GM19023 (cell line): Measurements from ENCODE around the gene SMC1B.
"Not testable (repeated sequence)": the region's sequence is repeated elsewhere in the genome, so short reads cannot be mapped to it uniquely, and the experiment has no call there.

ENCODE experiments used
- ATAC-seq: cut with Tn5 transposase; IDR thresholded peaks from one replicate; pipeline ENCODE4 v1.9.1; 2021; ENCODE audit warnings: mild to moderate bottlenecking, moderate library complexity; ENCODE audit not compliant: unreplicated experiment

Gene SMC1B

DNA sequence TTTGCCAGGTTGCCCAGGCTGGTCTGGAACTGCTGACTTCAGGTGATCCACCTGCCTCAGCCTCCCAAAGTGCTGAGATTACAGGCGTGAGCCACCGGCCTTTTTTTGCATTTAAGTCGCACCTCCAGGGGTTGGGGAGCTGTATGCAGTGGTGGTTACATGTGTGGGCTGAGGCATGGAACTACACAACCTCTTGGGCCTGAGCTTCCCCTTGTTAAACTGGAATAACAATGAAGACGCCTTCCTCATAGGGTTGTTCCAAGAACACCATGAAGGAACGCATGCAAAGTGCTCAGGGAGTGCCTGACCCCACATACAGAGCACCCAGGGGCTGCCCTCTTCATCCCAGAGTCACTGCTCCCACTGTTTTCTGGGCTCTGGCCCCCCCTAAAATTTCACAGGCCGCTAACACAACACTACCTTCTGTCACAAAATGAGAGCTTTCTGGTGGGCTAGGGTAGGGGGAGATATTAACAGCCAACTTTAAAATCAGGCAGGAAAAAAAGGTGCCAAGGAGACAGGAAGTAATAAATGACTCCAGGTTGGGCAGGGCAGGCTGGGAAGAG, 104.9 kb downstream of the SMC1B start:
- no peak for ATAC-seq

DNA sequence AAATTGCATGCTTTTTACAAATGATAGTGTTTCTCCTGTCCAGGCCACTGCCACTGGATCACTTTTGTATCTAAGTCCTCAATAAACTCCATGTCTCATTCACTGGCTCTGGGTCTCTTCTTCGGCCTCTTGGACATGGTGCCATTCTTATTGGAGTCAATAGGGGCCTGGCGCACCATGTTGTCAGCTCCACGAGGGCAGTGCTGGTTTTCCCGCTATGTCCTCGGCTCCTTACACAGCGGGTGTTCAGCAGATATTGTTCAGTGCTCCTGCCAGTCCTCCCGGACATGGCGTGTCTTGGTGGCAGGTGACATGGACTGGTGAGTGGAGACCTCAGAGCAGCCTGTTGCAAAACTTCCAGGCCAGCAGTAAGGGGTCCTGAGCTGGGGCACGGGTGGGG, 107.3 kb downstream of the SMC1B start:
- ATAC-seq: no peak

DNA sequence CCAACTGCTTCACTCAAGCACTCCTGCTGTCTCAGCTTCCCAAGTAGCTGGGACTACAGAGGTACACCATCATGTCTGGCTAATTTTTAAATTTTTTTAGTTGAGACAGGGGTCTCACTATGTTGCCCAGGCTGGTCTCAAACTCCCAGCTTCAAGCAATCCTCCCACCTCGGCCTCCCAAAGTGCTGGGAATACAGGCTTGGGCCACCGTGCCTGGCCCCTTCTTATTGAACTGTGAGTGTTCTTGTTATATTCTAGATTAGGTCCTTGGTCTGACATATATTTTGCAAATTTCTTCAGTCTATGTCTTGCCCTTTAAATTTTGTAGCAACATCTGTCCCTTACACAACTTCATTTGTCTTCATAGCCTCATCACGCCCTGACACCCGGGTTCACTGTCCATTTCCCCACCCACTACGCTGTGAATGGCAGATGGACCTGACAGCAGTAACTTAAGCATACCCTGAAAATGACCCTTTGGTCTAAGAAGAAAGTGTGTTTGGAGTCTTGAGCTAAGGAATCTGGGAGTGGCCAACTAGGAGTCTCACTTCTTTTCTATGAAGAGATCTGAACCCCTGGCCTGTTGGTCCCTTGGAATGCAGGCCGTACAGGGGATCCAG, 107.8 kb downstream of the SMC1B start:
- ATAC-seq: no peak

DNA sequence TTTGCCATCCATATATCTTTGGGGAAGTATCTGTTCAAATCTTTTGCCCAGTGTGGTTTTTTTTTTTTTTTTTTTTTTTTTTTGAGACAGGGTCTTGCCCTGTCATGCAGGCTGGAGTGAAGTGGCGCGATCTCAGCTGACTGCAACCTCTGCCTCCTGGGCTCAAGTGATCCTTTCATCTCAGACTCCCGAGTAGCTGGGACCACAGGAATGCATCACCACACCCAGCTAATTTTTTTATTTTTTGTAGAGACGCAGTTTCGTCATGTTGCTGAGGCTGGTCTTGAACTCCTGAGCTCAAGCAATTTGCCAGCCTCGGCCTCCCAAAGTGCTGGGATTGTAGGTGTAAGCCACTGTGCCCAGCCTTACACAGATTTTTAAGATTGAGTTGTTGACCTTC, 108.4 kb downstream of the SMC1B start:
- ATAC-seq: no peak

DNA sequence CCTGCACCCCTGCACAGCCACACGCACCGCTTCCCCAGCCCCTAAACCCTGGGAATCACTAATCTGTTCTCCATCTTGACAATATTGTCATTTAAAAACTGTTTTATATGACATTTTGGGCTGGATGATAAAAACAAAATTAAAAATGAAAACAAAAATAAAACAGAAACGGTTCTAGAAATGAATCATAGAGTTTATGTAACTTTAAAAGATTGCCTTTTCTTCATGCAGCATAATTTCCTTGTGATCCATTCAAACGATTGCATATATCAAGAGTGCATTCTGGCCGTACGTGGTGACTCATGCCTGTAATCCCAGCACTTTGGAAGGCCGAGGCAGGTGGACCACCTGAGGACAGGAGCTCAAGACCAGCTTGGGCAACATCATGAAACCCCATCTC, 110.2 kb downstream of the SMC1B start:
- no peak for ATAC-seq

DNA sequence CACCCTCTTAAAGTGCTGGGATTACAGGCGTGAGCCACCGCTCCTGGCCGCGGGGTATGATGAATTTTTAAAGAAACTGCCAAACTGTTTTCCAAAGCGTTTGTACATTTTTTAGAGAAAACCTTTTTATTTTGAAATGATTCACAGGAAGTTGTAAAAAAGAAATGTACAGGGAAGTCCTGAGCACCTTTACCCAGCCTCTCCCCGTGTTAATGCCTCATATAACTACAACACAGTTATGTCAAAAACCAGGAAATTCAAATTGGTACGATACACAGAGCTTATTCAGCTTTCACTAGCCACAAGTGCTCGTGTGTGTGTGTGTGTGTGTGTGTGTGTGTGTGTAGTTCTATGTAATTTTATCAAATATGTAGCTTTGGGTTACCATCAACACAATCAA, 110.6 kb downstream of the SMC1B start:
- no peak for ATAC-seq

DNA sequence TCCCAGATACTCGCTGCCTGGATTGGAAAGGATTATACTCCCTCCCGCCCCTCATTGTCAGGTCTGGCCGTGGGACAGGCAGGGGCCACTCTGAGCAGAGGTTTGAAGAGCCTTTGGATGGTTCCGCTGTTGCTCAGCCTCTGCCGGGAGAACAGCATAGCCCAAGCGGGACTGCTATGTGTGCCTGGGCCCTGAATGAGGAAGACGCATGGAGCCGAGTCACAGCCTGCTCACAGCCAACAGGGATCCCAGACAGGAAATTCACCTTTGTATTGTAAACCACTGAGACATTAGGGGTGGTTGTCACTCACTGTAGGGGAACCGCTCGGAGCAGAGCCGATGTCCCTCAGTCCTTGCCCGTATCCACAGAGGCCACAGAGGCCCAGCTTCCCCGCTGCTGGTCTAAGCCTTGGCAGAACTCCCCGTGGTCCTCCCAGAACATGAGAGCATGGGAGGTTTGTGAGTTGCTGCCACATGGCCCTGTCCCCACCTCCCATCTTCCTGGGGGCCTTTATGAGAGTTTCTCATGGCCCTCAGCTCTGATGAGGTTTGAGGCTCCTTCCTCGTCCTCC, 114.4 kb downstream of the SMC1B start:
- ATAC-seq: no peak

DNA sequence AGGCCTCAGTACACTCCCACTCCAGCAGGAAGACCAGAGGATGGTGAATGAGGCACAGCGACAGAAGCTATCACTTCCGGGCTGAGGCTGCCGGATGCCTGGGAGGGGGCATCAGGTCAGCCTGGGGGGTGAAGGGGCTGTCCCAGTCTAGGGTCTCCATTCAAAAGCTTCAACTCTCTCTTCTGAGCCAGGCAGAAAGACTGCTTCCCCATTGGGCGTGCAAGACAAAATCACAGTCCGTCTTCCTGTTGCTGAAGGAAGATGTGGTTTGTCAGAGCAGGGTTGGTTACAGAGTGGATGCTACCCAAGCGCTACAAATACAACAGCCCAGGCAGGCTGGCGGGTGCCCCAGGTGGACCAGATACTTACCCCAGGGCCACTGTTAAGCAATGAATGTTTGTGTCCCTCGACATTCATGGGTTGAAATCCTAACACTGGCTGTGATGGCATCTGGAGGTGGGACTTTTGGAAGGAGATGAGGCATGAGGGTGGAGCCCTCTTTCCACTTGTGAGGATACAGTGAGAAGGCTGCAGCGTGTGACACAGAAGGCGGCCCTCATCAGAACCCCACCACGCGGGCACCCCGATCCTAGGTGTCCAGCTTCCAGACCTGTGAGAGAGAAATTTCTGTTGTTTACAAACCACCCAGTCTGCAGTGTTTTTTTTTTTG, 116.6 kb downstream of the SMC1B start:
- no peak for ATAC-seq

DNA sequence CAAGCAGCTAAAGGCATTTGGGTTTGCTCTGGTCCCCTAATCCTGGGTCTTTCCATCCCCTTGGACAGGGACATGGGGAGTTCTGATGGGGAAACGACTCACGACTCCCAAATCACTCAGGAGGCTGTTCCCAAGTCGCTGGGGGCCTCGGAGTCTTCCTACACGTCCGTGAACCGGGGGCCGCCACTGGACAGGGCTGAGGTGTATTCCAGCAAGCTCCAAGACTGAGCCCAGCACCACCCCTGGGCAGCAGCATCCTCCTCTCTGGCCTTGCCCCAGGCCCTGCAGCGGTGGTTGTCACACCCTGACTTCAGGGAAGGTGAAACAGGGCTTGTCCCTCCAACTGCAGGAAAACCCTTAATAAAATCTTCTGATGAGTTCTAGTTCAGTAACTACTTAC, 117.9 kb downstream of the SMC1B start:
- no peak for ATAC-seq

DNA sequence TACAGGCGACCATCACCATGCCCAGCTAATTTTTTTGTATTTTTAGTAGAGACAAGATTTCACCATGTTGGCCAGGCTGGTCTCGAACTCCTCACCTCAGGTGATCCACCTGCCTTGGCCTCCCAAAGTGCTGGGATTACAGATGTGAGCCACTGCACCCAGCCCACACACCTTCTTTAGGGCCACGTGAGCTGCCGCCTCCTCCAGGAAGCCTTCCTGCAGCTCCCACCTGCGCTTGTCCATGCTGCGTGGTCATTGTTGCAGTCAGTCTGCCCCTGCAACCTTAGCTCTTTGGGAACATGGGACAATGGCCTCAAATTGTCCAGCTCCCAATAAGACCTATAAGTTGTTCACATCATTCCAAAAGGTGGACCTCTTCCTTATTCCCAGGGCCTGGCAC, 118.4 kb downstream of the SMC1B start:
- ATAC-seq: not testable (repeated sequence)
